ENCODE data around the gene PTPRM.

Gene PTPRM

DNA sequence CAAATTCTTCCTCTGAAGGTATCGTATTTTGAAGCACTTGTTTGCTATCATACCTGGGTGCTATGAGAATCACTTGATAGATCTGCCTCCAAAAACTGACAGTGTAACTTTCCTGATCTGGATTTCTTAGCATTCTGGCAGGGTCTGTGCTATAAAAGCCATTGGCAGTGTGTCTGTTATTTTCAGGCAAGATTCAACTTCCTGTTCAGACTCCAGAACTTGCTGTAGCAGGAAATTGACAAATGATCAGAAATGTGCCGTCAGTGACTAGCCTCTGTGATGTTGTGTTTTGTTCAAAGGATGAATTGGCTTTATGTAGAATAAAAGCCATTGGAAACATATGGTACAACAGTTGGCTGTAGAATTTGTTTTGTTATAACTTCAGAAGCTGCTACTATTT lies 273.3 kb downstream of the PTPRM start:
- TF ChIP-seq, protein P1, sequence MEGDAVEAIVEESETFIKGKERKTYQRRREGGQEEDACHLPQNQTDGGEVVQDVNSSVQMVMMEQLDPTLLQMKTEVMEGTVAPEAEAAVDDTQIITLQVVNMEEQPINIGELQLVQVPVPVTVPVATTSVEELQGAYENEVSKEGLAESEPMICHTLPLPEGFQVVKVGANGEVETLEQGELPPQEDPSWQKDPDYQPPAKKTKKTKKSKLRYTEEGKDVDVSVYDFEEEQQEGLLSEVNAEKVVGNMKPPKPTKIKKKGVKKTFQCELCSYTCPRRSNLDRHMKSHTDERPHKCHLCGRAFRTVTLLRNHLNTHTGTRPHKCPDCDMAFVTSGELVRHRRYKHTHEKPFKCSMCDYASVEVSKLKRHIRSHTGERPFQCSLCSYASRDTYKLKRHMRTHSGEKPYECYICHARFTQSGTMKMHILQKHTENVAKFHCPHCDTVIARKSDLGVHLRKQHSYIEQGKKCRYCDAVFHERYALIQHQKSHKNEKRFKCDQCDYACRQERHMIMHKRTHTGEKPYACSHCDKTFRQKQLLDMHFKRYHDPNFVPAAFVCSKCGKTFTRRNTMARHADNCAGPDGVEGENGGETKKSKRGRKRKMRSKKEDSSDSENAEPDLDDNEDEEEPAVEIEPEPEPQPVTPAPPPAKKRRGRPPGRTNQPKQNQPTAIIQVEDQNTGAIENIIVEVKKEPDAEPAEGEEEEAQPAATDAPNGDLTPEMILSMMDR (conservative IDR thresholded peaks at IDR 0.05) = no peak
- H3K27ac ChIP-seq = no peak overlapping the region

GRCh38 chr18:7844017-7844416 lies 276.9 kb downstream of the PTPRM start:
- TF ChIP-seq, protein P1 (conservative IDR thresholded peaks at IDR 0.05) = no peak
- H3K27ac ChIP-seq = no peak overlapping the region

DNA sequence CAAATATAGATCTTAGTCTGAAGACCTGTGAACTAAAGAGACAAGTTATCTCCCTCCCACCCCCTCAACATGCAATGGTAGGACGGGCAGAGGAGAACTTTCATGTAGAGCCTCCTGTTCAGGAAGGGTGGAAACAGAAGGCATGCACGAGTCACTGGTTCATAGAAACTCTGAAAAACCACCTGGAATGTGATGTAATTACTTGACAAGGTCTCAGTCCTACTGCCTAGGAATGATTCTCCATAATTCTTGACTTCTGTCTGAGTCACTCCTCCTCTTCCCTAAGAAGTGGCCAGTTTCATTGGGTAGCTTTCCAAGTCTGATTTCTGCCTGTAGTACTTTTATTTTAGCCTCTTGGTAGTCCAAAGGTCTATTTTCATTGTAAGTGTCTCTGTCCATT lies 277.3 kb downstream of the PTPRM start:
- no peak overlapping the region for H3K27ac ChIP-seq
- TF ChIP-seq, protein P1 (conservative IDR thresholded peaks at IDR 0.05) = no peak

DNA sequence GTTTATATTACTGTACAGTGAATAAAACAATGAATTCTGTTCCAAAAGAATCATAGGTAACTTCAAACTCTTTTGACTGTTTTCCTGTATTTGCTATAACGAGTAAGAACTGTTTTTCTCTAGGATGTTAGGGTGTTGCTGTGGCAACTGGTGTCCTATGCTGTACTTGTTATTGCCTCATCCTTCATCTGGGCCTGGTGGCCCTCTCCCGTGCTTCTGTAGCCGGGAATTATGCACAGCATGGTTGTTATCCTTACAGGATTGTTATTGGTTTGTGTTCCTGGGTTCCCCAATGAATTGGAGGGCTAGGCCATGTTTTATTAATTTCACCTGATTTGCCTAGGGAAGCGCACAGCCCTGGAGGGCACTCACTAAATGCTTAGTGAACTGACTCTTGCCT lies 279.2 kb downstream of the PTPRM start:
- no peak overlapping the region for H3K27ac ChIP-seq
- TF ChIP-seq, protein P1 (conservative IDR thresholded peaks at IDR 0.05) = no peak

DNA sequence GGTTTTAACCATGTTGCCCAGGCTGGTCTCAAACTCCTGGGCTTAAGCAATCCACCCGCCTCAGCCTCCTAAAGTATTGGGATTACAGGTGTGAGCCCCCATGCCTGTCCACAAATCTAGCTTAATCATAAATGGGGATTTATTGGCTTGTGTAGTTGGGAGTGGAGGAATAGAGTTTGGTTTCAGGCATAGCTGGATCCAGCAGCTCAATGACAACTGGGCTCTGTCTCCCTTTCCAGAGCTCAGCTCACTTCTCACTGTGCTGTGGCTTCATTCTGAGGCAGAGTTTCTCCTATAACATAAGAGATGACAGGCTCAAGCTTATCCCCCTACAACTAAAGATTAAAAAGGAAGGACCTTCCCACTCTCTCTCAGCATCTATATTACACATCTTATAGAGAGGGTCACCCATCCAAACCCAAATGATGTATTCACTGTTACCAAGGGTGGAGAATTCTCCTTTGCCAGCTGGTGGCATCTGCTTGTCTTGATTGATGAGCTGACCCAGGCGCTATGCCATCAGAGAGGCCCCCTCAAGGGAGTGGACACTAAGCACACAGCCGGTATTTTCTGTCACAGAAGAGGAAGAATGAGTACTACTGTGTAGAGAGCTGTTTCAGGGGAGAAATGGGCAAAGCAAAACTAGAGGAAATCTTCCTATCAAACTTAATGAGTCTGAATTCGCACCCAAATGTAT lies 280.4 kb downstream of the PTPRM start:
- TF ChIP-seq, protein P1 (conservative IDR thresholded peaks at IDR 0.05) = no peak
- no peak overlapping the region for H3K27ac ChIP-seq

GRCh38 chr18:7848054-7848412 lies 280.9 kb downstream of the PTPRM start:
- no peak overlapping the region for H3K27ac ChIP-seq
- TF ChIP-seq, protein P1 (conservative IDR thresholded peaks at IDR 0.05) = no peak

- TF ChIP-seq, protein P1 (conservative IDR thresholded peaks at IDR 0.05) = no peak
Measured at GRCh38 chr18:7850446-7850845, 283.3 kb downstream of the PTPRM start.

More at GRCh38 chr18:7850446-7850845, 283.3 kb downstream of the PTPRM start:
- no peak overlapping the region for H3K27ac ChIP-seq
